Measurements from ENCODE around the gene SPOCK1.
A peak's percentile ranks its signal among the peaks of the same experiment; 100 is the strongest.

Gene SPOCK1

GRCh38 chr5:137357436-137357835, 141.7 kb downstream of the SPOCK1 start:
- no peak for DNase-seq

GRCh38 chr5:137356127-137356526, 143.0 kb downstream of the SPOCK1 start:
- no peak for DNase-seq

- no peak for DNase-seq
Measured at GRCh38 chr5:137355708-137356107, 143.4 kb downstream of the SPOCK1 start.

GRCh38 chr5:137352095-137352494, 147.0 kb downstream of the SPOCK1 start:
- DNase-seq: no peak

- no peak for DNase-seq
Measured at GRCh38 chr5:137350791-137351190, 148.3 kb downstream of the SPOCK1 start.

GRCh38 chr5:137348759-137349158, 150.4 kb downstream of the SPOCK1 start:
- DNase-seq: no peak

- DNase-seq: no peak
Measured at GRCh38 chr5:137347865-137348264, 151.3 kb downstream of the SPOCK1 start.

- DNase-seq: no peak
Measured at GRCh38 chr5:137346281-137346680, 152.8 kb downstream of the SPOCK1 start.

- DNase-seq: no peak
Measured at GRCh38 chr5:137345396-137345795, 153.7 kb downstream of the SPOCK1 start.

GRCh38 chr5:137344723-137345322, 154.3 kb downstream of the SPOCK1 start:
- peak; percentile 75 for DNase-seq

- DNase-seq: no peak
Measured at GRCh38 chr5:137344021-137344420, 155.1 kb downstream of the SPOCK1 start.

GRCh38 chr5:137342764-137343163, 156.4 kb downstream of the SPOCK1 start:
- DNase-seq: no peak

GRCh38 chr5:137341831-137342230, 157.3 kb downstream of the SPOCK1 start:
- DNase-seq: no peak

- DNase-seq: no peak
Measured at GRCh38 chr5:137340881-137341280, 158.2 kb downstream of the SPOCK1 start.

GRCh38 chr5:137336565-137337120, 162.5 kb downstream of the SPOCK1 start:
- DNase-seq: no peak

GRCh38 chr5:137336161-137336560, 163.0 kb downstream of the SPOCK1 start:
- peak; percentile 73 for DNase-seq

GRCh38 chr5:137335493-137335892, 163.6 kb downstream of the SPOCK1 start:
- no peak for DNase-seq

- no peak for DNase-seq
Measured at GRCh38 chr5:137333928-137334327, 165.2 kb downstream of the SPOCK1 start.

- no peak for DNase-seq
Measured at GRCh38 chr5:137333475-137333874, 165.7 kb downstream of the SPOCK1 start.

- DNase-seq: no peak
Measured at GRCh38 chr5:137332296-137332695, 166.8 kb downstream of the SPOCK1 start.

- no peak for DNase-seq
Measured at GRCh38 chr5:137329586-137330296, 169.4 kb downstream of the SPOCK1 start.

- DNase-seq: no peak
Measured at GRCh38 chr5:137328991-137329390, 170.1 kb downstream of the SPOCK1 start.

GRCh38 chr5:137328463-137328862, 170.7 kb downstream of the SPOCK1 start:
- no peak for DNase-seq

GRCh38 chr5:137325721-137326120, 173.4 kb downstream of the SPOCK1 start:
- DNase-seq: peak; percentile 43
